Measurements from ENCODE around the gene PLLP. TPM values are rescaled to one million over a fixed set of nuclear protein-coding genes. Genes with fewer than 3 reads are reported as not detected.

The PLLP gene
- total and polyA plus RNA-seq, 9 of the 15 experiments (the other 6 are each of a cell fraction or from before 2014, with no cell fraction given), result 0.09 to 0.96 (median 0.27) TPM

- Histone ChIP-seq H3K4me1 (replicated peaks in 1 of 2; ENCODE audit: control insufficient read depth in 2 of 2, insufficient read depth in 2 of 2, low read length in 2 of 2) (no peaks in the 10 kb centered on the region), H3K9me1 (ENCODE audit: control insufficient read depth, insufficient read depth, low read length) (no peaks in the 10 kb centered on the region), H3K4me3 (no peak overlapping the region), H3K36me3 (ENCODE audit: control insufficient read depth, insufficient read depth, low read length) (no peaks in the 10 kb centered on the region), H4K20me1 (replicated peaks; ENCODE audit: control insufficient read depth, insufficient read depth, low read length) (no peaks in the 10 kb centered on the region), H3K79me2 (ENCODE audit: control insufficient read depth, insufficient read depth, low read length) (no peaks in the 10 kb centered on the region), H3K9ac (ENCODE audit: insufficient read depth in 1 of 2, low read depth in 2 of 2, low read length in 2 of 2) (no peak overlapping the region), H3K27me3 (ENCODE audit: control insufficient read depth in 2 of 2, insufficient read depth in 2 of 2, low read length in 2 of 2) (peaks cover 0 to 2% of the 10 kb centered on the region in 2 experiments; a peak in 3 of 5 replicates), H3K27ac (ENCODE audit: extremely low read depth, low read depth, low read length) (no peak overlapping the region), H2AFZ (ENCODE audit: low read depth, low read length) (no peak overlapping the region), H3K9me3 (replicated peaks; ENCODE audit: control insufficient read depth, insufficient read depth, low read depth, low read length) (no peaks in the 10 kb centered on the region), H3K4me2 (ENCODE audit: insufficient read depth, low read length) (no peak overlapping the region)
- no TSS peak for BruUV-seq (replicated peaks)
- no peak for TF ChIP-seq BCOR (IDR thresholded peaks at IDR 0.05)
- TF ChIP-seq HNRNPH1 (optimal IDR thresholded peaks at IDR 0.05; ENCODE audit: low read depth, low read length), result no peak
- TF ChIP-seq SMARCA4 (IDR thresholded peaks at IDR 0.05), result no peak
- TF ChIP-seq ZNF77 (CRISPR knock-in tag; IDR thresholded peaks at IDR 0.05), result no peak
- no peak for TF ChIP-seq HEY1 (CRISPR knock-in tag; IDR thresholded peaks at IDR 0.05; ENCODE audit: borderline replicate concordance)
- CTCF ChIA-PET (ENCODE audit: low intra/inter-chr PET ratio), result no interaction called here
- FAIRE-seq (no peak), ATAC-seq (no peak), DNase-seq (ENCODE audit: extremely low read depth in 1 of 4, low spot score in 3 of 4) (no peak)
- in situ Hi-C loops (cut with MboI), result no loop called here
- intact Hi-C loops (cut with micrococcal nuclease), result no loop called here
- POLR2A ChIA-PET, result interaction anchor here (0.6 kb wide), 1 partner anchor 462 kb away, joined by 5 read pairs; no protein-coding TSS in a partner anchor
- 0% methylated on average over 2 of the region's 2 CpGs for WGBS (ENCODE audit: insufficient coverage, low coverage, missing lambda C conversion rate)
These were observed 35.2 kb upstream of the PLLP start for GRCh38 chr16:57319646-57320045.

- CTCF ChIA-PET (ENCODE audit: low intra/inter-chr PET ratio), result no interaction called here
- H3K27ac ChIP-seq (ENCODE audit: extremely low read depth, low read depth, low read length), result no peak overlapping the region
- H3K4me2 ChIP-seq (ENCODE audit: insufficient read depth, low read length), result no peak overlapping the region
These were observed 33.9 kb upstream of the PLLP start for GRCh38 chr16:57318240-57318970.

More at GRCh38 chr16:57318240-57318970, 33.9 kb upstream of the PLLP start:
- in situ Hi-C loops (cut with MboI), result no loop called here
- H3K4me3 ChIP-seq, result no peak overlapping the region
- peaks cover 0 to 2% of the 10 kb centered on the region in 2 experiments; a peak in 3 of 5 replicates for H3K27me3 ChIP-seq (ENCODE audit: control insufficient read depth in 2 of 2, insufficient read depth in 2 of 2, low read length in 2 of 2)
- DNase-seq (ENCODE audit: extremely low read depth in 1 of 4, low spot score in 3 of 4) (peak in 1 of 4 experiments; percentile 13), FAIRE-seq (no peak), ATAC-seq (no peak)
- H3K4me1 ChIP-seq (replicated peaks in 1 of 2; ENCODE audit: control insufficient read depth in 2 of 2, insufficient read depth in 2 of 2, low read length in 2 of 2), result no peaks in the 10 kb centered on the region
- H3K9me1 ChIP-seq (ENCODE audit: control insufficient read depth, insufficient read depth, low read length), result no peaks in the 10 kb centered on the region
- intact Hi-C loops (cut with micrococcal nuclease), result no loop called here
- no peak overlapping the region for H2AFZ ChIP-seq (ENCODE audit: low read depth, low read length)
- TF ChIP-seq CTCFL (IDR thresholded peaks at IDR 0.05; ENCODE audit: borderline replicate concordance, insufficient read depth, low read depth, low read length, poor library complexity, severe bottlenecking), result peak; percentile 8
- no peak for TF ChIP-seq PATZ1 (CRISPR knock-in tag; IDR thresholded peaks at IDR 0.05; ENCODE audit: borderline replicate concordance)
- no peaks in the 10 kb centered on the region for H3K9me3 ChIP-seq (replicated peaks; ENCODE audit: control insufficient read depth, insufficient read depth, low read depth, low read length)
- no peaks in the 10 kb centered on the region for H4K20me1 ChIP-seq (replicated peaks; ENCODE audit: control insufficient read depth, insufficient read depth, low read length)
- H3K9ac ChIP-seq (ENCODE audit: insufficient read depth in 1 of 2, low read depth in 2 of 2, low read length in 2 of 2), result no peak overlapping the region
- BruUV-seq (replicated peaks), result no TSS peak
- H3K36me3 ChIP-seq (ENCODE audit: control insufficient read depth, insufficient read depth, low read length), result no peaks in the 10 kb centered on the region
- WGBS (ENCODE audit: insufficient coverage, low coverage, missing lambda C conversion rate), result 8% methylated on average over 9 of the region's 13 CpGs
- POLR2A ChIA-PET, result no interaction called here
- H3K79me2 ChIP-seq (ENCODE audit: control insufficient read depth, insufficient read depth, low read length), result no peaks in the 10 kb centered on the region

All from K562 (cell line).